Measurements from ENCODE around the gene ATN1.

ATN1 gene

DNA sequence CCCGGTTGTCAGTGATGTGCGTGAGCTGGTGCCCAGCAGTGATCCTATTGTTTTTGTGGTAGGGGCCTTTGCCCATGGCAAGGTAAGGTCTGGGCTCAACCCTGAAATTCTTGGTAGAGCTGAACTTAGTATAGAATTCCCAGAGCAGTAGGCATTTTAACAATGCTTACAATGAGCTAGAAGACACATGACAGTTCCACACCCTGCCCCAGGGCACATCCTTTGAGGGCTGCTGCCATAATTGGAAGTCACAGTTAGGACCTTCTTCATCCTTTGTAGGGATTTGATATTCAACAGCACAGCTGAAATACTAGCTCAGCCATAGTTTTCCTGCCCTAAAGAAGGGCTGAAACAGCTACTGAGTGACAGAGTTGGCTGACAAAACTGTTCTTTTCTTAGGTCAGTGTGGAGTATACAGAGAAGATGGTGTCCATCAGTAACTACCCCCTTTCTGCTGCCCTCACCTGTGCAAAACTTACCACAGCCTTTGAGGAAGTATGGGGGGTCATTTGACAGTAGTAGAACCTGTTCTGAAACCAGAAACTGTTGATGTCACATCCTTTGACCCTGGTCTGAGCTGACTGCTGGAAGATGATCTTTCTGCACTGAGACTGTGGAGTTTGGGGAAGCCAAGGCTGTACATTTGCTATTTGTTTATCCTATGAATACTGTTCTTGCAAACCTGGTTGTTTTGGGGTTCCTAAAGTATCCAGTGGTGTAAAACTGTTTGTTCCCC, 47.7 kb downstream of the ATN1 start:
- DNase-seq (ENCODE audit: low read depth): no peak

DNA sequence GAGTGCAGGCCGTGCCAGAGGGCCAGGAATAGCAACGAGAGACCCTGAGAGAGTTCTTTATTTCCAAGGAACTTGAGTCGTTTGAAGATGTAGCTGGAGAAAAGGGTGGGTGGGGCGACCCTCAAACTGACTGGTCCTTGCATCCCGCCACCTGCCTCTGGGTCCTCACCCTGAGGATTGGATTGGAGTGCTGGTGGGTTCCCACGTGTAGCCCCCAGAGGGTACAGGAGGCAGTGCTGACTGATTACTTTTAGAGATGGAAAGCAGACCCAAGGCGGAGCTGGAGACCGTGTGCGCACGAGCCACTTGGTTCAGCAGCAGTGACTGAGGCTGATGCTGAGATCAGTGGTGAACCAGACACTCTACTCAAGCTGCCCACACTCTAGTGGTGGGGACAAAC, 49.9 kb downstream of the ATN1 start:
- DNase-seq (ENCODE audit: low read depth): no peak

DNA sequence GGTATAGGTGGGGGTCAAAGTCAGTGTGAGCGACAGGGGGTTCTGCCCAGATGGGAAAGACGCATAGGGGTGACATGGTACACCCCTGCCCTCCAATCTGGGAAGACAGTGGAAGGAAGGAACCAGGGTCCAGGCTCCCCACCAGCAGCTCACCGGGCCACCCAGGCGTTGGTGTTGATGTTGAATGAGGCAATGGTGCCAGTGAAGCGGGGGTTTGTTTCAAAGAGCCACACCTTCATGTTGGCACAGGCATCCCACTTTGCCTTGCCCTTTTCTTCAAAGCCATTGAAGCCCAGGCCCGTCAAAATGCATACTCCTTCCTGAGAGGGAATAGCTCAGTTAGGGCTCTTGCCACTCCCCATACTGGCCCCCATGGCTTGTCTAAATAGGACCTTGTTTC, 50.4 kb downstream of the ATN1 start:
- no peak for DNase-seq (ENCODE audit: low read depth)

DNA sequence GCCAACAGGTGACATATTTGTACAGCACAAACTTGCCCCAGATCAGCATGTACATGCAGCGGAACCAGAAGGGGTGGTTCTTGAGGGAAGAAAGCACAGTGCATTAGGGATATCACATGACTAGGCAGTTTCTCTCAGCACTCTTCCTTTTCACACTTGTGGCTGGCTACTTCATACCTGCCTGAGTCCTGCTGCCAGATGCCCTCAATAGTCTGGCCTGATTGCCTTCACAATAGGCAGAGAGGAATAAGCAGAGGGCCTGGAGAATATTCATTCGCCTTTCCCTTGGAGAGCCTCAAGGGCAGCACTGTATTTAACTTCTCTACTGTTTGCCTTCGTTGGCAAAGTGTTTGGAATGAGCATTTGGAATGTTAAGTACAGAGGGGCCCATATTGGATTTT, 50.9 kb downstream of the ATN1 start:
- no peak for DNase-seq (ENCODE audit: low read depth)

DNA sequence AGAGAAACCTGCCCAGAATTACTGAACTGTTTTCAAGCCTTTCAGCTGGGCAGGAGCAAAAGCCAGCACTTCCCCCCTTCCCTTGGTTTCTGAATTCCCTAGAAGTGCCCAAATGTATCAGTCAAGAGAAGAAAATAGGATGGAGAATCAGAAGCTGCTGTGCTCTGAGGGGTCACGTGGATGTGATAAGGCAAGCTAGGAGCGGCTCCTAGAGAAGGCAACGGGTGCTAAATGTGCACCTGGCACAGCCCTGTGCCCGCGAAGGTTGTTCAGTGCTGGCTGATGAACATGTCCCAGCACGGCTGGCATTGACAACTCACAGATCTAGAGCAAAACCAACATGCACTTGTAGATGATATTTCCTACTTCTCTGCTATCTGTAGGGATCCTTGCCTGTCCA, 51.3 kb downstream of the ATN1 start:
- no peak for DNase-seq (ENCODE audit: low read depth)

DNA sequence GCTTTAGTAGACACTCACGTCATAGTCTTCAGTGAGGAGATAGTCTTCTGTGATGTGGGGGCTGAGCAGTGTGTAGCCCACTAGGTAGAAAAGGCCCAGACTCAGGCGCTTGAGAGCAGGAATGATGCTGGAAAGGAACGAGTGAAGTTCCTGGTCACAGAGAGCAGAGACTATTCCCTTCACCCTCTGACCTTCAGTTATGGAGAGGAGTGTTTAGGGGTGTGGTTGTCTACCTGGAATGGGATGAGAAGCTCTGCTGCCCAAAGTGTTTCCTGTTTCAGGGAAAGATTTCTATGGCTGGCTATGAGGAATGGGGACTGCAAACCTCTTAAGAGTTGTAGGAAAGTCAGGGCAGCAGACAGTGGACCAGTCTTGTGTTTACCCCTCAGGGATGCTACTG, 51.7 kb downstream of the ATN1 start:
- no peak for DNase-seq (ENCODE audit: low read depth)

DNA sequence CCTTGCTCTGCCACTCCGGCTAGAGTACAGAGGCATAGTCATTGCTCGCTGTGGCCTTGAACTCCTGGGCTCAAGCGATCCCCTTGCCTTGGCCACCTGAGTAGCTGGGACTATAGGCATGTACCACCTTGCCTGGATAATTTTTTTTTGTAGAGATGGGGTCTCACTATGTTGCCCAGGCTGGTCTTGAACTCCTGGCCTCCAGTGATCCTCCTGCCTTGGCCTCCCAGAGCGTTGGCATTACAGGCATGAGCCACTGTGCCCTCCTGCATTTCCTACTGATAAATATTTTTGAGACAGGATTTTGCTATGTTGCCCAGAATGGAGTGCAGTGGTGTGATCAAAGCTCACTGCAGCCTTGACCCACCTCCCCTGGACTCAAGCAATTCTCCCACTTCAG, 52.3 kb downstream of the ATN1 start:
- DNase-seq (ENCODE audit: low read depth): no peak

DNA sequence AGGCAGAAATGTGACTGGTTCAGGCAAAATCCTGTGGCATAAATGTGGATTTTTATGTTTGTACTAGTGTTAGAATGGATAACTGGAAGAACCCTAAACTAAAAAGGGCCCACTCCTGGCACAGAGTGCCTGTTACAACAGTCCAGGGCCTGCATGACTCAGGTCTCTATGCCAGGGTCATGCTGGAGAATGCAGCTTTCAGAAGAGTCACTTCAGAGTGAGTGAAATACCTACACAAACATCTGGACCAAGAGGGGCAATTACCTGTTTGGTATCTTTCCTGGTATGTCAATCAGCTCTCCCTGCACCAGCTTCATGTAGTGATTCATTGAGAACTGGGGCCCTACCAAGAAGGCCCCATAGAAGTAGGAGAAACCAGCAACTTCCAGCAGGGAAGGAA, 53.0 kb downstream of the ATN1 start:
- no peak for DNase-seq (ENCODE audit: low read depth)

DNA sequence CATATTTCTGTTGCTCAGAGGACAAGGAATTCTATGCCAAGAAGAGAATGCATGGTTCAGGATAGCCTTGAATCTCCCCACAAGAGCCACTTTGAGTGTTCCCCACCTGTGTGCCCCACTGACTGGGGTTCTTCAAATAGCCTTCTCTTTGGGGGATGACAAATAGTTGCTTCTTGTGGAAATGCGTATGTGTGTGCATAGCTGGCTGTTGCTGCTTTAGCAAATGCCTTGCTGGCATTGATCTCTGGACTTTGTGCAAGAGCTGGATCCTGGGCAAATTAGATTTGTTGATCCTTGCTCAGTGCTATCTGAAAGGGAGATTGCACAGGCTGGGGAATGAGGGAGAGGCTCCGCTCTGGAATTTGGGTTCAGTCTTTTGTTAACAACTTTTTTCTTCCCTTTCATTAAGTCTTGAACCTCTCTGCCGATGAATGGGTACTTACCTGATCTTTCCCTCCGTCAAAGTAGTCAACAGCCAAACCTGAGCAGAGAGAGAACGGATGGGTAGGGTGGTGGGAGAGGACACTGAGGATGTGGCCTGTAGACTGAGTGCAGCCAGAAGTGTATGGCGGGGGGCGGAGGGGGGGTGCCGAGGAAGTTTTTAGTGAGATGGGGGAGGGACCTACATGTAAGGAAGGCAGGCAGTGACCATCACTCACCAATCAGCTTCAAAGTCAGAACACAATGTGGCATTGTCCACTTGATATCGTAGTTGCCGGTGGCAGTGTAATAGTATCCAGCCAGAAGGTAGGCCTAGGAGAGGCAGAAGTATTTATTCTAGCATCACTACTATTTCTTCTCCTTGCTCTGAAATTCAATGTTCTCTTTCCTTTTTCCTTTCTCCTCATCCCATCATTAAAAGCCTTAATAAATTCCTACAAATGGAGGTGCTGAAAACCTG, 53.6 kb downstream of the ATN1 start:
- DNase-seq (ENCODE audit: low read depth): no peak

DNA sequence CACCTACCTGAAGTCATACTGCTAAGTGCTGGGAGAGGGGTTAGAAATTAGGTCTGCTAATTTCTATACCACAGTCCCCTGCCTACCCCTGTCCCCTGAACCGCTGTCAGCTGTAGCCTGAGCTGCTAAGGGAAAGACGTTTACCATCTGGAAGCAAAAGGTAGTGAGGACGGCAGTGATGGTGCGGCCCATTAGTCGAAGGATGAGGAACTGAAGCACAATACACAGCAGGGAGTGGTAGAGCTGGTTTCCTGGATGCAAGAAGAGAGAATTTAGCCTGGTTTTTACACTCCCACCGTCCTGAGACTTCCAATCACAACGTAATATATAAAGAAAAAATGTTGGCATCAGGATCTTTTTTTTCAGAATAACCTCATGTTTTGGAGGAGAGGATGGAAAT, 54.8 kb downstream of the ATN1 start:
- DNase-seq (ENCODE audit: low read depth): no peak

DNA sequence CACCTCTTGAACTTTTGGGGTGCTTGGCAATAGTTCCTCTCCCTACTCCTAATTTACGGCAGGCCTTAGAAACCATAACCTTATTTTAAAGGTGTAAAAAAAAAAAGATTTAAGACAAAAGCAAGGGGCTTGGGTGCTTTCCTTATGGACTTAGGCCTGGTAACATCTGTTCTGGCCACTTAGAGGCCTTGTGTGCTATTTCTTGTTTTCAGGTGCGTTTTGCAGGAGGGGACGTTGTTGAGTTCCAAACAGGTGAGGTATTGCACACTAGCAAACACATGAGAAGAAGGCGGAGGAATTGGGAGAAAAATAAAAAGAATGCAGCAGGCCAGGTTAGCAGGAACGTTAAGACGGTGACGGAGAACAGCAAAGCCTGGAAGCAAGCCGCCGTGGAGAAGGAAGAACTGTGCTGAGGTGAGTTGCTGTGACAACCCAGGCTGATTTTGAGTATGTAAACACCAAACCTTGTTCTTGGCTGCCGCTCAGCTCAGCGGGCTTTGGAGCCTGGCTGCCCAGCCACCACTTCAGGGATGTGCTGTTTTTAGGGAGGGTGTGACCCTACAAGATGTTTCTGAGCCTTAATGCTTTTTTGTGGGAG, 60.3 kb downstream of the ATN1 start:
- no peak for DNase-seq (ENCODE audit: low read depth)
